IPS-20b (cell line): Measurements from ENCODE around the gene FCRL6.

Experiments
- H3K27ac ChIP-seq: one replicate; pipeline ENCODE4 v1.5.1; 2013; ENCODE audit warnings: low read length
- H3K27me3 ChIP-seq: 2 replicates; pipeline ENCODE4 v1.6.1; 2013; ENCODE audit warnings: mild to moderate bottlenecking, low read length, inconsistent platforms; ENCODE audit not compliant: insufficient read depth
- H3K36me3 ChIP-seq: 2 replicates; pipeline ENCODE4 v1.6.1; 2013; ENCODE audit warnings: low read depth, mild to moderate bottlenecking, inconsistent platforms, low read length, moderate library complexity; ENCODE audit not compliant: insufficient read depth
- H3K4me1 ChIP-seq: 2 replicates; pipeline ENCODE4 v1.6.1; 2013; ENCODE audit warnings: mild to moderate bottlenecking, control low read depth, inconsistent platforms, low read length, moderate library complexity; ENCODE audit not compliant: insufficient read depth
- H3K4me3 ChIP-seq: 2 replicates; pipeline ENCODE4 v1.5.1; 2013; ENCODE audit warnings: mild to moderate bottlenecking, low read length, inconsistent platforms
- H3K9ac ChIP-seq: 2 replicates; pipeline ENCODE4 v1.6.1; 2013; ENCODE audit warnings: low read depth, mild to moderate bottlenecking, inconsistent platforms, low read length, moderate library complexity
- H3K9me3 ChIP-seq: 2 replicates; pipeline ENCODE4 v1.6.1; 2013; ENCODE audit warnings: mild to moderate bottlenecking, low read depth, low read length, inconsistent platforms; ENCODE audit not compliant: insufficient read depth

Gene FCRL6

GRCh38 chr1:159780583-159781582, 21.3 kb upstream of the FCRL6 start, which contains the start of gene DUSP23:
Gene DUSP23 (plus strand): TSS chr1:159780962. CDS start chr1:159781101, 139 bp downstream.
- H3K4me1 ChIP-seq, result 0 out of 2 replicates have a peak, but pooled peaks cover 4% of the 10 kb centered on the region
- no peak within 1 kb of the TSS for H3K27ac ChIP-seq
- no peak within 1 kb of the TSS; the same call in 1 of the 2 replicates for H3K9ac ChIP-seq
- peaks cover 4% of the 10 kb centered on the region; the same call in 1 of the 2 replicates for H3K27me3 ChIP-seq
- no peaks in the 10 kb centered on the region for H3K9me3 ChIP-seq
- no peaks in the 10 kb centered on the region for H3K36me3 ChIP-seq
- peak within 1 kb of the TSS; percentile 69; the same call in 1 of the 2 replicates for H3K4me3 ChIP-seq

GRCh38 chr1:159781992-159782391, 20.2 kb upstream of the FCRL6 start:
- peak overlapping the region; percentile 69; the same call in 1 of the 2 replicates for H3K4me3 ChIP-seq
- H3K36me3 ChIP-seq, result no peaks in the 10 kb centered on the region
- no peak overlapping the region for H3K27ac ChIP-seq
- H3K4me1 ChIP-seq, result 0 out of 2 replicates have a peak, but pooled peaks cover 4% of the 10 kb centered on the region
- no peaks in the 10 kb centered on the region for H3K9me3 ChIP-seq
- no peak overlapping the region for H3K9ac ChIP-seq
- H3K27me3 ChIP-seq, result peaks cover 4% of the 10 kb centered on the region; the same call in 1 of the 2 replicates

DNA sequence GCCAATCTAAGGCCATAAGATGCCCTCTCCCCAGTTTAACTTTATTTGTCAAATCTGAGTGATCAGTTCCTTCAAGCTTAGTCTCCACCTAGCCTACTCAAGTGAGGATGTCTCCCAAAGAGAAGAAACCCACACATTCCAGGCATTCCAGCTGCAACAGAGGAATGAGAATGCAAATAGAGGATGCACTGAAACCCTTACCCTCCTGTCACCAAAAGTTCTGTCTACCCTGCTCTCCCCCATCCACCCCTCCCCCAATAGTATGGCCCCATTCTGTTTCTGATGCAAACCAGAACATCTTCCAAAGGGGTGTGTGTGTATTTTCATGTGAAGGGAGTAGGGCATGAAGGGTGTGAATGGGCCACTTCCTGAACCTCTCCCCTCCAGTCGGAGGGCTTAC, 18.4 kb upstream of the FCRL6 start:
- Histone ChIP-seq H3K36me3 (no peaks in the 10 kb centered on the region), H3K9ac (no peak overlapping the region), H3K9me3 (no peaks in the 10 kb centered on the region), H3K4me3 (no peak overlapping the region), H3K27me3 (peaks cover 4% of the 10 kb centered on the region; the same call in 1 of the 2 replicates), H3K27ac (no peak overlapping the region), H3K4me1 (0 out of 2 replicates have a peak, but pooled peaks cover 4% of the 10 kb centered on the region)

DNA sequence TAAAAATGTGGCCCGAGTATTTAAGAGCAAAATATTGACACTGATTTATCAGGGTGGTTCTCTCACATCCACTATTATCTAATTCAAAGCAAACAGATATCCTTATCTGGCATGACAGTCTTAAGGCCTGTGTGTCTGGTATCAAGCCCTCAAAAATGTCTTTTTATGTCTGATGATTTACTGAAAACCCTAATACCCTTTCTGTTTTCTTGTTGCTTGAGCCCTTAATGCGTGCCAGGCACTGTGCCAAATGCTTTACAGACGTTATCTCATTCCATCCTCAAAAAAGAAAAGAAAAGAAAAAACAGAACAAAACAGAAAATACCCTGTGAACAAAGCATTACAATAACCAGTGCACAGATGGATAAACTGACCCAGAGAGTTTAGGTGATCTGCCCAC, 15.7 kb upstream of the FCRL6 start:
- H3K27ac ChIP-seq, result no peak overlapping the region
- no peak overlapping the region for H3K9ac ChIP-seq
- H3K36me3 ChIP-seq, result no peaks in the 10 kb centered on the region
- H3K4me1 ChIP-seq, result 0 out of 2 replicates have a peak, but pooled peaks cover 4% of the 10 kb centered on the region
- H3K9me3 ChIP-seq, result no peaks in the 10 kb centered on the region
- peaks cover 4% of the 10 kb centered on the region; the same call in 1 of the 2 replicates for H3K27me3 ChIP-seq
- no peak overlapping the region for H3K4me3 ChIP-seq

- H3K27ac ChIP-seq, result no peak overlapping the region
These were observed 15.2 kb upstream of the FCRL6 start for GRCh38 chr1:159786966-159787365.

GRCh38 chr1:159790237-159790917, 11.8 kb upstream of the FCRL6 start:
- H3K9ac ChIP-seq, result no peak overlapping the region
- no peaks in the 10 kb centered on the region for H3K4me1 ChIP-seq
- no peaks in the 10 kb centered on the region for H3K36me3 ChIP-seq
- H3K4me3 ChIP-seq, result no peak overlapping the region
- no peaks in the 10 kb centered on the region for H3K9me3 ChIP-seq
- no peaks in the 10 kb centered on the region for H3K27me3 ChIP-seq
- H3K27ac ChIP-seq, result no peak overlapping the region

More at GRCh38 chr1:159786966-159787365, 15.2 kb upstream of the FCRL6 start:
- Histone ChIP-seq H3K9ac (no peak overlapping the region), H3K4me3 (no peak overlapping the region), H3K4me1 (0 out of 2 replicates have a peak, but pooled peaks cover 4% of the 10 kb centered on the region), H3K27me3 (peaks cover under 1% of the 10 kb centered on the region; the same call in 1 of the 2 replicates), H3K36me3 (no peaks in the 10 kb centered on the region), H3K9me3 (no peaks in the 10 kb centered on the region)

DNA sequence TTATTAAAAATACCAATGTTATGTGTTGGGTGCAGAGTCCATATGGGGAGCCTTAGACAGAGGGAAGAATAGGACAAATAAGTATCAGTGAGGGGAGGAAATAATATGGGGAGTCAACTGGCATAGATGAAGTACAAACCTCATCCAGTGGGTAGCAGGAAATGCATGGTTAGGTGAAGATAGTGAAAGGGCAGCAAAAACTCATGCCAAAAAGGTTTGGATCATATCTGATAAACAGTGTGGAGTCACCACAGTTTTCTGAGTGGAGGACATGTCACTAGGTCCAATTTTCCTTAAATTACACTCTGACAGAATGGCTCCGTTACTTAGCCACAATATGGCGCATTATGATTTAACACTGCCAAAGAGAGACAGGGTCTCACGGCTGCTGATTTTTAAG, 11.1 kb upstream of the FCRL6 start:
- Histone ChIP-seq H3K9ac (no peak overlapping the region), H3K4me1 (no peaks in the 10 kb centered on the region), H3K4me3 (no peak overlapping the region), H3K9me3 (no peaks in the 10 kb centered on the region), H3K27ac (no peak overlapping the region), H3K36me3 (no peaks in the 10 kb centered on the region), H3K27me3 (no peaks in the 10 kb centered on the region)

DNA sequence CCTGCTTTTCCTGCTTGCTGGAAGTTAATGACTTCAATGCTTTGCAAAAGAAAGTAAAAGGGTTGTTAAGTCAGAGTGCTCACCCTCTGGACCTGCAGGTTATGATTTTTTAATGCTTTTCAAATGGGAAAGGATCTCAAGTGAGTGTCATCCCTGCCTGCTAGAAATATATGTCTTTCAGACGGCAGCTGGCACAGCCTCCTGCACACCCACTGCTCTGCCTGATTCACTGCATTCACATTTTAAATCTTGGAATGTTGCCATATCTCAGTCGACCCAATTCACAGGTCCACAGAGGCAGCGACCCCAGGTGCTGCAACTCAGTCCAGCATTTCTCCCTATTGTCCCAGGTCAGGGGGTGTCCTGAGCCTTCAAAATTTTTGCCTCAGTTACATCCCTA, 10.7 kb upstream of the FCRL6 start:
- Histone ChIP-seq H3K27me3 (no peaks in the 10 kb centered on the region), H3K9me3 (no peaks in the 10 kb centered on the region), H3K4me3 (no peak overlapping the region), H3K27ac (no peak overlapping the region), H3K4me1 (no peaks in the 10 kb centered on the region), H3K36me3 (no peaks in the 10 kb centered on the region), H3K9ac (no peak overlapping the region)

DNA sequence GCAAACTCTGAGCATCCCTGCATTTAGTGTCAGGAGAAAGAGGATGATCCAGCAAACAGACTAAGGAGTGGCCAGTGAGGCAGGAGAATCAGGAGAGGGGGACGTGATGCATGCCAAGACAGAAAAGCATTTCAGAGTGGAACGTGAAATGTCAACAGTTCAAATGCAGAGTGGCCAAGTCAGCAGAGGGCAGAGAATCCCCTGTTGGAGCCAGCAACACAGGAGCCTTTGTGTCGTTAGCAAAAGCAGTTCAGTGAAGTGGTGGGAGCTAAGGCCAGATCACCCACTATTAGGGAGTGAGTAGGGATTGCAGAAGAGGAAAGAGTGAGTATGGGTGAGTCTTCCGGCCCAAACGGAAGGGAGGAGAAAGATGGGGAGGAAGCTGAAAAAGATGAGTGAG, 6.6 kb upstream of the FCRL6 start:
- no peaks in the 10 kb centered on the region for H3K4me1 ChIP-seq
- H3K36me3 ChIP-seq, result no peaks in the 10 kb centered on the region
- H3K27ac ChIP-seq, result no peak overlapping the region
- H3K27me3 ChIP-seq, result no peaks in the 10 kb centered on the region
- no peak overlapping the region for H3K9ac ChIP-seq
- no peaks in the 10 kb centered on the region for H3K9me3 ChIP-seq
- H3K4me3 ChIP-seq, result no peak overlapping the region

DNA sequence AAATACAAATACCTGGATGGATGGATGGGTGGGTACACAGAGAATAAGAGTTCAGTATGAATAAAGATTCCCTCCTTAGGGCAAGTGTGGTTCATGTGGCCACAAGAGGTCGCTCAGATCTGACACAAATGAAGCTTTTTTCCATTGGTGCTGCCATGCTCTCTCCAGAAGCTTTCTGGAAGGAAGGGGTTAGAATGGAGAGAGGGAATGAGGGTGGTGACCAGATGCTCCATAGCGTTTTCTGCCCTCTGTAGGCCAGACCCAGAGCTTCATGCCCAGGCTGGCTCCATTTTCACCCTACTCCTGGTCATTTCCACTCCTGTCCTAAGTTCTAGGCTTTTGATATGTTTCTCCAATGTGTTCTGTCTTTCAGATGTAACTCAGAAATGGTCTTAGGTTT, 3.3 kb upstream of the FCRL6 start:
- Histone ChIP-seq H3K27me3 (no peaks in the 10 kb centered on the region), H3K4me3 (no peak overlapping the region), H3K9me3 (no peaks in the 10 kb centered on the region), H3K36me3 (no peaks in the 10 kb centered on the region), H3K4me1 (no peaks in the 10 kb centered on the region), H3K9ac (no peak overlapping the region), H3K27ac (no peak overlapping the region)

- no peak overlapping the region for H3K9ac ChIP-seq
- no peaks in the 10 kb centered on the region for H3K27me3 ChIP-seq
- H3K27ac ChIP-seq, result no peak overlapping the region
- no peaks in the 10 kb centered on the region for H3K36me3 ChIP-seq
- no peak overlapping the region for H3K4me3 ChIP-seq
- H3K4me1 ChIP-seq, result no peaks in the 10 kb centered on the region
- H3K9me3 ChIP-seq, result no peaks in the 10 kb centered on the region
These were observed 2.6 kb upstream of the FCRL6 start for GRCh38 chr1:159799446-159799985.
